Measurements from ENCODE around the gene OCA2.

The OCA2 gene

GRCh38 chr15:27863000-27863399 lies 236.1 kb downstream of the OCA2 start:
- no peak for TF ChIP-seq CTCF (IDR thresholded peaks at IDR 0.05; ENCODE audit: borderline replicate concordance, insufficient read depth, low read depth, low read length)
- H3K4me3 ChIP-seq (ENCODE audit: low read depth, low read length): no peak overlapping the region

GRCh38 chr15:27861171-27861570 lies 237.9 kb downstream of the OCA2 start:
- no peak overlapping the region for H3K4me3 ChIP-seq (ENCODE audit: low read depth, low read length)
- TF ChIP-seq CTCF (IDR thresholded peaks at IDR 0.05; ENCODE audit: borderline replicate concordance, insufficient read depth, low read depth, low read length): no peak

GRCh38 chr15:27855137-27855536 lies 244.0 kb downstream of the OCA2 start:
- no peak overlapping the region for H3K4me3 ChIP-seq (ENCODE audit: low read depth, low read length)
- TF ChIP-seq CTCF (IDR thresholded peaks at IDR 0.05; ENCODE audit: borderline replicate concordance, insufficient read depth, low read depth, low read length): no peak

GRCh38 chr15:27854601-27855000 lies 244.5 kb downstream of the OCA2 start:
- no peak for TF ChIP-seq CTCF (IDR thresholded peaks at IDR 0.05; ENCODE audit: borderline replicate concordance, insufficient read depth, low read depth, low read length)

GRCh38 chr15:27853624-27854455 lies 245.3 kb downstream of the OCA2 start:
- no peak overlapping the region for H3K4me3 ChIP-seq (ENCODE audit: low read depth, low read length)
- TF ChIP-seq CTCF (IDR thresholded peaks at IDR 0.05; ENCODE audit: borderline replicate concordance, insufficient read depth, low read depth, low read length): no peak

More at GRCh38 chr15:27854601-27855000, 244.5 kb downstream of the OCA2 start:
- no peak overlapping the region for H3K4me3 ChIP-seq (ENCODE audit: low read depth, low read length)

GRCh38 chr15:27851858-27852210 lies 247.3 kb downstream of the OCA2 start:
- no peak for TF ChIP-seq CTCF (IDR thresholded peaks at IDR 0.05; ENCODE audit: borderline replicate concordance, insufficient read depth, low read depth, low read length)
- H3K4me3 ChIP-seq (ENCODE audit: low read depth, low read length): no peak overlapping the region
